ENCODE measurements around the gene POMT2. TPM values are rescaled to one million over a fixed set of nuclear protein-coding genes. Genes with fewer than 3 reads are reported as not detected.
"Not testable (repeated sequence)": the region's sequence is repeated elsewhere in the genome, so short reads cannot be mapped to it uniquely, and the experiment has no call there.

Gene POMT2
- total and polyA plus RNA-seq, 11 donors, result 7.0 to 27.6 (median 15.3) TPM

DNA sequence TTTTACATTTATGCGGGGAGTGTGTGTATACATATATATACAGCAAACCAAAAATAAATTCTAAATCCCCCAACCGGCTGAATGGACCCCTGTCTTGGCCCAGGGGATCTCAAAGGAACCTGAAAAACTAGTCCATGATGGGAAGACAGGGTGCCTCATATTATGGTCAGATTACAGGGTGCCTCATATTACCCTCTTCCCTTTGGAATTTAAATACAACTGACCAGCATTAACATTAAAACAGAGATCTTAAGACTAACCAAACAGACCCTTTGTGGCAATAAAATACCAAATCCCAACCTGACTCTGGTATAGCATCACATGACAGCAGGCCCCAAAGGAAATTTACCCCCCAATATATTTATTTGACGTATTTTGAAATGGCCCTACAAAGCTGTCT lies 17.2 kb upstream of the POMT2 start:
- Histone ChIP-seq H3K36me3 (peaks cover 0 to 39% (median 33%) of the 10 kb centered on the region in 9 donors), H3K9me3 (no peaks in the 10 kb centered on the region), H3K4me3 (no peak overlapping the region), H3K27ac (no peak overlapping the region), H3K27me3 (no peaks in the 10 kb centered on the region), H3K4me1 (no peaks in the 10 kb centered on the region)
- intact Hi-C loops (cut with DNase I), result no loop called here
- TF ChIP-seq, protein P1, sequence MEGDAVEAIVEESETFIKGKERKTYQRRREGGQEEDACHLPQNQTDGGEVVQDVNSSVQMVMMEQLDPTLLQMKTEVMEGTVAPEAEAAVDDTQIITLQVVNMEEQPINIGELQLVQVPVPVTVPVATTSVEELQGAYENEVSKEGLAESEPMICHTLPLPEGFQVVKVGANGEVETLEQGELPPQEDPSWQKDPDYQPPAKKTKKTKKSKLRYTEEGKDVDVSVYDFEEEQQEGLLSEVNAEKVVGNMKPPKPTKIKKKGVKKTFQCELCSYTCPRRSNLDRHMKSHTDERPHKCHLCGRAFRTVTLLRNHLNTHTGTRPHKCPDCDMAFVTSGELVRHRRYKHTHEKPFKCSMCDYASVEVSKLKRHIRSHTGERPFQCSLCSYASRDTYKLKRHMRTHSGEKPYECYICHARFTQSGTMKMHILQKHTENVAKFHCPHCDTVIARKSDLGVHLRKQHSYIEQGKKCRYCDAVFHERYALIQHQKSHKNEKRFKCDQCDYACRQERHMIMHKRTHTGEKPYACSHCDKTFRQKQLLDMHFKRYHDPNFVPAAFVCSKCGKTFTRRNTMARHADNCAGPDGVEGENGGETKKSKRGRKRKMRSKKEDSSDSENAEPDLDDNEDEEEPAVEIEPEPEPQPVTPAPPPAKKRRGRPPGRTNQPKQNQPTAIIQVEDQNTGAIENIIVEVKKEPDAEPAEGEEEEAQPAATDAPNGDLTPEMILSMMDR (IDR thresholded peaks at IDR 0.05), result no peak
- TF ChIP-seq POLR2A (IDR thresholded peaks at IDR 0.05), result no peak
- ATAC-seq (no peak), DNase-seq (no peak)
- WGBS, 4 donors, result 90 to 95% (median 92%) methylated on average over 3 of the region's 3 CpGs

DNA sequence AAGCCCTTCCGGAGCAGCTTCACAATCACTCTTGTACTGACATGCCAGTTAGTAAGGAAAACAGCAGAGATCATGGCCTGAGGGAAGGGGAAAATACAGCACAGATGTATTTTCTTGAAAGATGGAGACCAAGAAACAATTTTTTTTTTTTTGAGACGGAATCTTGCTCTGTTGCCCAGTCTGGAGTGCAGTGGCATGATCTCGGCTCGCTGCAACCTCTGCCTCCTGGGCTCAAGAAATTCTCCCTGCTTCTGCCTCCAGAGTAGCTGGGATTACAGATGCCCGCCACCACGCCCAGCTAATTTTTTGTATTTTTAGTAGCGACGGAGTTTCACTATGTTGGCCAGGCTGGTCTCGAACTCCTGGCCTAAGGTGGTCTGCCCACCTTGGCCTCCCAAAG lies 16.6 kb upstream of the POMT2 start:
- ATAC-seq; H3K4me3 ChIP-seq; H3K27ac ChIP-seq; H3K9me3 ChIP-seq; H3K4me1 ChIP-seq; H3K27me3 ChIP-seq; DNase-seq; intact Hi-C loops (cut with DNase I): not testable (repeated sequence)
- peaks cover 0 to 33% (median 28%) of the 10 kb centered on the region in 9 donors for H3K36me3 ChIP-seq
- WGBS, 4 donors, result 93 to 97% (median 96%) methylated on average over 9 of the region's 9 CpGs

DNA sequence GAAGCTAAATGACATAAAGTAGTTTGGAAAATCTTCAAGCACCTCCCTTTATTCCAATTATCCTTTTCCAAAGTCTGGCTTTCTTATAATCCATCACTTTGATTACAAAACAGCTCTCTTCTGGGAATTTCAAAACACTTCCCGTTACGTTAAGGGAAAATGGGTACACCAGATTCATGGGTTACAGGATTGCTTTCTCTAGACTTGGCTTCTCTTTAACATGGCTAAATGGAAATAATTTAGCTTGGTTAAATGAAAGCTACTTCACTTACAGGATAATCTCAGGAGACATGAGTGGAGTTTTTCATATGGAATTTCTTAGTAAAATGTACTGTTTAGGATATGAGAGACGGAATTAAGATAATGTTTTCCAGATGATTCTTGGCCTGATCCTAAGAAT lies 14.9 kb upstream of the POMT2 start:
- intact Hi-C loops (cut with DNase I), result no loop called here
- no peak overlapping the region for H3K27ac ChIP-seq
- H3K36me3 ChIP-seq, result peaks cover 0 to 16% (median 13%) of the 10 kb centered on the region in 9 donors
- no peak for TF ChIP-seq POLR2A (IDR thresholded peaks at IDR 0.05)
- TF ChIP-seq, protein P1 (IDR thresholded peaks at IDR 0.05), result no peak
- no peaks in the 10 kb centered on the region for H3K9me3 ChIP-seq
- H3K4me1 ChIP-seq, result no peaks in the 10 kb centered on the region
- no peaks in the 10 kb centered on the region for H3K27me3 ChIP-seq
- H3K4me3 ChIP-seq, result no peak overlapping the region
- DNase-seq (no peak), ATAC-seq (no peak)
- WGBS, 4 donors, result 93 to 97% (median 95%) methylated on average over 3 of the region's 3 CpGs

DNA sequence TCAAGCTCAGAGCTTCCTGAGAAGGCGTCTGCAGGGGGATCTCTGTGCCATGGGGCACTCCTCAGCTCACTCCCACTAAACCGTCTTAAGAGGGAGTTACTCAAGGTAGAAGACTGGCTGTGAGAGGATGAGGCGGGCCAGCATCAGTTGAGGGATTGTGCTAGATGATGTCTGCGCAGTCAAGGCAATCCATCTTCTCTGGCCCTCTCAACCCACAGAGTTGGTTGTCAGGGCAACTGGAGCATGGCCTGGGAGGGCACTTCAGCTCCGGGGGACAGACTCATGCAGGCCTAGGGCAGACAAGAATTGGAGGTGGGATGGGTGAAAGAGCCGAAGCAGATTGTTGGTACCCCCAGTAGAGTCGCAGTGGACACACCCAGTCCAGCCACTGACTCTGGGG lies 9.2 kb upstream of the POMT2 start:
- Histone ChIP-seq H3K27ac (no peak overlapping the region), H3K9me3 (no peaks in the 10 kb centered on the region), H3K4me3 (no peak overlapping the region), H3K4me1 (no peaks in the 10 kb centered on the region), H3K36me3 (no peaks in the 10 kb centered on the region), H3K27me3 (no peaks in the 10 kb centered on the region)
- intact Hi-C loops (cut with DNase I), result no loop called here
- WGBS, 4 donors, result 86 to 91% (median 90%) methylated on average over 7 of the region's 7 CpGs
- DNase-seq (no peak), ATAC-seq (no peak)
- TF ChIP-seq, protein P1 (IDR thresholded peaks at IDR 0.05), result no peak
- TF ChIP-seq POLR2A (IDR thresholded peaks at IDR 0.05), result no peak

DNA sequence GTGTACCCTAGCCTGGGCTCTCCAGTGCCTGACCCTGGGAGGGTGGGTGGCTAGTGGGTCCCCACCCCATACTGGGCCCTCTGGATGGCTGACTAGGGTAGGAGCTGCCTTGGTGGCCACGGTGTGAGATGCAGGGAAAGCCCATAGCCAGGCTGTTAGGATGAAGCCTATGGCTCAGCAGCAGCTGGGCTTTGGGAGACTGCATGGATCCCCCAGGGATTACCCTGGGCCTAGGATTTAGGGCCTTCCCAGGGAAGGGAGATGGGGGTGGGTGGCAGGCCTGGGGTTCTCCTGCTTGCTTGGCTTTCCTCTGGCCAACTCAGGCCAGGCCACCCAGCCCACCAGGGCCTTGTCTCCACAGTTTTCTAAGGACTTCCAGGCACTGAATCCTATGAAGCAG lies 6.4 kb upstream of the POMT2 start:
- no peak for TF ChIP-seq POLR2A (IDR thresholded peaks at IDR 0.05)
- TF ChIP-seq, protein P1 (IDR thresholded peaks at IDR 0.05), result no peak
- DNase-seq (no peak), ATAC-seq (no peak)
- no peak overlapping the region for H3K27ac ChIP-seq
- H3K4me1 ChIP-seq, result peaks cover 0 to 5% (median 3%) of the 10 kb centered on the region in 12 donors
- no peaks in the 10 kb centered on the region for H3K9me3 ChIP-seq
- H3K27me3 ChIP-seq, result no peaks in the 10 kb centered on the region
- no peaks in the 10 kb centered on the region for H3K36me3 ChIP-seq
- 83 to 97% (median 90%) methylated on average over 1 of the region's 1 CpG for WGBS, 4 donors
- intact Hi-C loops (cut with DNase I), result no loop called here
- no peak overlapping the region for H3K4me3 ChIP-seq

Data from heart left ventricle (tissue), 16 donors.